CD14-positive monocyte (primary cell): Measurements from ENCODE around the gene SGPL1. TPM values are rescaled to one million over a fixed set of nuclear protein-coding genes. Genes with fewer than 3 reads are reported as not detected.
A peak's percentile ranks its signal among the peaks of the same experiment; 100 is the strongest.

Experiments
- DNase-seq, 3 donors: peaks; one replicate each; pipeline ENCODE4 v3.0.0-alpha.2; 2011 to 2022
- H2AFZ ChIP-seq: 2 replicates; pipeline ENCODE4 v1.6.0; 2012; ENCODE audit warnings: mild to moderate bottlenecking, low read depth, low read length, inconsistent platforms; ENCODE audit not compliant: insufficient read depth, poor library complexity, severe bottlenecking
- H3K27ac ChIP-seq, 2 donors: 1 replicate in 1 of 2; 2 replicates in 1 of 2; pipeline ENCODE4 v1.5.1; 2012 to 2013; ENCODE audit warnings: low read length in 2 of 2, control low read depth in 1 of 2, inconsistent platforms in 1 of 2, low read depth in 1 of 2, mild to moderate bottlenecking in 1 of 2
- H3K27me3 ChIP-seq, 2 donors: one replicate each; pipeline versions ENCODE4 v1.6.0 to v1.6.1; 2011 to 2013; ENCODE audit warnings: low read length in 2 of 2; ENCODE audit not compliant: control insufficient read depth in 2 of 2, insufficient read depth in 2 of 2
- H3K36me3 ChIP-seq, 2 donors: replicated peaks in 1 of 2; 1 replicate in 1 of 2; 2 replicates in 1 of 2; pipeline versions ENCODE4 v1.5.1 to v1.6.1; 2012 to 2013; ENCODE audit warnings: low read length in 2 of 2, control low read depth in 1 of 2, inconsistent platforms in 1 of 2, mild to moderate bottlenecking in 1 of 2; ENCODE audit not compliant: insufficient read depth in 2 of 2, control insufficient read depth in 1 of 2
- H3K4me1 ChIP-seq, 2 donors: 1 replicate in 1 of 2; 2 replicates in 1 of 2; pipeline versions ENCODE4 v1.5.1 to v1.6.1; 2012 to 2013; ENCODE audit warnings: low read length in 2 of 2, control low read depth in 1 of 2, inconsistent platforms in 1 of 2, mild to moderate bottlenecking in 1 of 2, moderate library complexity in 1 of 2; ENCODE audit not compliant: insufficient read depth in 2 of 2, control insufficient read depth in 1 of 2
- H3K4me2 ChIP-seq: replicated peaks from 2 replicates; pipeline ENCODE3; 2012; ENCODE audit warnings: low read length, moderate library complexity, mild to moderate bottlenecking; ENCODE audit not compliant: poor library complexity, severe bottlenecking; ENCODE audit errors: extremely low read depth
- H3K4me3 ChIP-seq, 3 experiments: fragments of 200-600 bp in 1 of 3; sonication (generic) in 1 of 3; replicated peaks in 1 of 3; 1 replicate in 2 of 3; 2 replicates in 1 of 3; pipeline ENCODE4 v1.5.1; 2011 to 2013; ENCODE audit warnings: low read length in 3 of 3, mild to moderate bottlenecking in 3 of 3, control low read depth in 2 of 3, low read depth in 2 of 3, inconsistent platforms in 1 of 3, moderate library complexity in 1 of 3
- H3K79me2 ChIP-seq: 2 replicates; pipeline ENCODE4 v1.6.0; 2012; ENCODE audit warnings: mild to moderate bottlenecking, control low read depth, inconsistent platforms, low read length, moderate library complexity; ENCODE audit not compliant: insufficient read depth
- H3K9ac ChIP-seq: 2 replicates; pipeline ENCODE4 v1.6.0; 2017; ENCODE audit warnings: low read length, mild to moderate bottlenecking; ENCODE audit not compliant: insufficient read depth, poor library complexity, severe bottlenecking
- H3K9me3 ChIP-seq, 2 donors: replicated peaks in 1 of 2; 1 replicate in 1 of 2; 2 replicates in 1 of 2; pipeline versions ENCODE4 v1.5.1 to v1.6.1; 2012 to 2013; ENCODE audit warnings: low read length in 2 of 2, control low read depth in 1 of 2; ENCODE audit not compliant: control insufficient read depth in 1 of 2, insufficient read depth in 1 of 2
- H4K20me1 ChIP-seq: 2 replicates; pipeline ENCODE4 v1.6.0; 2012; ENCODE audit warnings: mild to moderate bottlenecking, low read length, control low read depth, moderate library complexity; ENCODE audit not compliant: insufficient read depth
- H3K27ac Mint-ChIP-seq, 7 donors: one replicate each; pipeline ENCODE4 v1.8.0; 2020; ENCODE audit warnings: mild to moderate bottlenecking in 7 of 7, mixed read lengths in 7 of 7, moderate library complexity in 6 of 7, inconsistent platforms in 2 of 7
- H3K27me3 Mint-ChIP-seq, 3 donors: one replicate each; pipeline ENCODE4 v1.8.0; 2021 to 2022; ENCODE audit warnings: low read depth in 3 of 3, mild to moderate bottlenecking in 3 of 3, mixed read lengths in 3 of 3, moderate library complexity in 3 of 3, inconsistent platforms in 1 of 3
- H3K36me3 Mint-ChIP-seq, 2 donors: one replicate each; pipeline ENCODE4 v1.8.0; 2020; ENCODE audit warnings: mixed read lengths in 2 of 2, inconsistent platforms in 1 of 2, mild to moderate bottlenecking in 1 of 2
- H3K4me1 Mint-ChIP-seq: one replicate; pipeline ENCODE4 v1.8.0; 2020; ENCODE audit warnings: mild to moderate bottlenecking, mixed read lengths
- H3K4me3 Mint-ChIP-seq, 2 donors: one replicate each; pipeline ENCODE4 v1.8.0; 2020; ENCODE audit warnings: mild to moderate bottlenecking in 2 of 2, mixed read lengths in 2 of 2, moderate library complexity in 1 of 2
- H3K9me3 Mint-ChIP-seq, 7 donors: one replicate each; pipeline ENCODE4 v1.8.0; 2020 to 2022; ENCODE audit warnings: mixed read lengths in 7 of 7, mild to moderate bottlenecking in 6 of 7, moderate library complexity in 6 of 7, inconsistent platforms in 2 of 7
- CTCF ChIP-seq: fragments of 200-600 bp; IDR thresholded peaks from one replicate; pipeline ENCODE4 v1.8.0; 2022; ENCODE audit warnings: antibody characterized with exemption, mild to moderate bottlenecking
- WGBS: methylation state at CpG from one replicate; pipeline ENCODE4 v1.1.5; 2013; ENCODE audit warnings: missing lambda C conversion rate; ENCODE audit not compliant: insufficient coverage; 5-methylcytosine and 5-hydroxymethylcytosine counted together
- intact Hi-C, 2 donors: fragments of 100-400 bp; cut with micrococcal nuclease; formaldehyde crosslinking; loops; one replicate each; pipeline versions ENCODE4 v1.15.0 to v1.15.1; 2023
- polyA plus RNA-seq, 3 donors: library from polyadenylated mRNA; depleted of rRNA in 1 of 3; unstranded in 2 of 3; stranded (reverse) in 1 of 3; fragments of 300-500 nt in 2 of 3; fragments of >200 nt in 1 of 3; fragmentation: Illumina TruSeq in 2 of 3; gene quantifications; 1 replicate in 2 of 3; 2 replicates in 1 of 3; pipeline ENCODE4 v1.2.3, GENCODE V29; 2012 to 2021

The SGPL1 gene
- polyA plus RNA-seq, 3 donors: 16.6 to 26.8 (median 26.1) TPM

DNA sequence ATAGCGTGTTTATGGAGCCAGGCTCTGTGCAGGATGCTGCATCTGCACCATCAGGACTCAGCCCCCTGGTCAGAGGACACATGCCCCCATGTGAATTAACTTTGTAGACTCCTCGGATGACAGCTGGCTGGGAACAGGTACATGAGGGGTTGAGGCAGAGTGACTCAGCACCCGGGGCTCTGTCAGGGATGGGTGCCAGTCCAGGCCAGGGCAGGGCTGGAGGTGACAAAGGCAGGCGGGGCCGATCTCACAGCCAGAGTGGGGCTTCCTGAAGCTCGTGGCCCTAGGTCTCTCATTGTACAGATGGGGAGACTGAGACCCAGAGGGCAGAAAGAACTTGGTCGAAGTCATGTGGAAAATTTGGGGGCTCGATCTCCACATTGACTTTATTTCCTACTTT, 107.9 kb downstream of the SGPL1 start:
- WGBS: 83% methylated on average over 6 of the region's 8 CpGs
- Histone ChIP-seq H3K79me2 (no peaks in the 10 kb centered on the region), H3K27me3 (no peaks in the 10 kb centered on the region), H3K9ac (no peak overlapping the region), H3K4me3 (no peak overlapping the region), H2AFZ (no peak overlapping the region), H3K9me3 (no peaks in the 10 kb centered on the region), H4K20me1 (no peaks in the 10 kb centered on the region), H3K36me3 (no peaks in the 10 kb centered on the region), H3K27ac (no peak overlapping the region), H3K4me1 (no peaks in the 10 kb centered on the region), H3K4me2 (no peak overlapping the region)
- TF ChIP-seq CTCF: no peak
- Mint-ChIP-seq H3K4me1 (peaks cover 9% of the 10 kb centered on the region), H3K27me3 (peaks cover 0 to 5% (median 2%) of the 10 kb centered on the region in 3 donors), H3K9me3 (peaks cover 0 to 1% (median 0%) of the 10 kb centered on the region in 7 donors), H3K27ac (no peak overlapping the region), H3K36me3 (no peaks in the 10 kb centered on the region), H3K4me3 (no peak overlapping the region)
- no peak for DNase-seq
- intact Hi-C loops: no loop called here

GRCh38 chr10:70925377-70926225, 109.9 kb downstream of the SGPL1 start:
- Histone ChIP-seq H3K4me3 (no peak overlapping the region), H3K36me3 (no peaks in the 10 kb centered on the region), H3K4me1 (no peaks in the 10 kb centered on the region), H3K4me2 (no peak overlapping the region), H3K27ac (no peak overlapping the region), H3K9ac (no peak overlapping the region), H4K20me1 (no peaks in the 10 kb centered on the region), H2AFZ (peak overlapping the region; percentile 18), H3K9me3 (no peaks in the 10 kb centered on the region), H3K27me3 (no peaks in the 10 kb centered on the region), H3K79me2 (no peaks in the 10 kb centered on the region)
- peak; percentile 97 for TF ChIP-seq CTCF
- intact Hi-C loops: loop anchor here (5.0 kb wide), 3 partner anchors 282 to 362 kb away; partner anchors contain the start of gene UNC5B (in 1 of the 2)
- Mint-ChIP-seq H3K9me3 (peaks cover 0 to 1% (median 0%) of the 10 kb centered on the region in 7 donors), H3K36me3 (no peaks in the 10 kb centered on the region), H3K4me3 (no peak overlapping the region), H3K4me1 (peaks cover 9% of the 10 kb centered on the region), H3K27ac (no peak overlapping the region), H3K27me3 (peaks cover 0 to 5% (median 0%) of the 10 kb centered on the region in 3 donors)
- WGBS: 24% methylated on average over 18 of the region's 22 CpGs
- peak; percentile 14 to 29 (median 15) for DNase-seq
